ENCODE results near the gene C5orf34. TPM values are rescaled to one million over a fixed set of nuclear protein-coding genes. Genes with fewer than 3 reads are reported as not detected.

C5orf34 gene
- polyA plus RNA-seq, 1 donor from 2014 or later = 12.7 TPM

DNA sequence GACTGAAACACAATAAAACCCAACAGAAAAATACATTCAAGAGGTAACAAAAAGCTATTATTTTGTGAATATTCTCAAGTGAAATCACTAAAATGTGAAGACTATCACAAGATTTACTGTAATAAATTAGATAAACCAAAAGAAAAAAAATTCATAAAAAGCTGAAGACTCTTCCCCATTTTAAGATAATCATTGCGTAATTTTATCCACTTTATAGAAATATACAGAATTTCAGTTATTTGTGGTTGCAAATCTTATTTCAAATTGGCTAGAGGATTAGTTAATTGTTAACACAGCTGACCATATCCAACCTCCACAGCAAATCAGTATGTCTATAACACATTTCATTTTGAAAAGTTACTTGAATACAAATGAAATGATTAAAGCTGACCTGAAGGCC, 23.6 kb downstream of the C5orf34 start:
- H3F3A ChIP-seq (ENCODE audit: insufficient read depth, low read length, poor library complexity, severe bottlenecking) = no peaks in the 10 kb centered on the region
- H2AFZ ChIP-seq (ENCODE audit: low read depth, low read length) = no peak overlapping the region

DNA sequence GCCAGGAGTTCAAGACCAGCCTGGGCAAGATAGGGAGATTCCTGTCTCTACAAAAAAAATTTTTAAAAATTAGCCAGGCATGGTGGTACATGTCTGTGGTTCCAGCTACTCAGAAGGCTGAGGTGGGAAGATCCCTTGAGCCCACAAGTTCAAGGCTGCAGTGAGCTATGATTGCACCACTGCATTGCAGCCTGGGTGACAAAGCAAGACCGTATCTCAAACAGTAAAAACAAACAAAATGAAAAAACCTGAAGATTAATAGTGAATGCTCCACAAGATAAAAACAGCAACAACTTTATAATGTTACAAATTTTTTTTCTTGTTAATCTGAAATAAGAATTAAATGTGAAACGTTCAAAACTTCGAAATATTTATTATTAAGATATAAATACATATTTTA, 28.6 kb downstream of the C5orf34 start:
- H3K27me3 ChIP-seq (ENCODE audit: insufficient read depth, low read depth, low read length) = no peaks in the 10 kb centered on the region
- no peaks in the 10 kb centered on the region for H3K36me3 ChIP-seq (ENCODE audit: insufficient read depth, low read length)
- H3K9me2 ChIP-seq (ENCODE audit: insufficient read depth, low read length) = no peaks in the 10 kb centered on the region
- H3F3A ChIP-seq (ENCODE audit: insufficient read depth, low read length, poor library complexity, severe bottlenecking) = no peaks in the 10 kb centered on the region
- H3K9ac ChIP-seq (ENCODE audit: low read length) = no peak overlapping the region
- H3K4me3 ChIP-seq (ENCODE audit: low read length) = no peak overlapping the region
- peaks cover 11% of the 10 kb centered on the region for H3K79me2 ChIP-seq (replicated peaks; ENCODE audit: insufficient read depth, low read length)
- no peak overlapping the region for H3K4me2 ChIP-seq (ENCODE audit: low read length)
- no peaks in the 10 kb centered on the region for H3K9me3 ChIP-seq (ENCODE audit: low read length)
- H3K27ac ChIP-seq (ENCODE audit: low read length) = no peak overlapping the region
- TF ChIP-seq MXI1 (conservative IDR thresholded peaks at IDR 0.05; ENCODE audit: poor library complexity, severe bottlenecking) (no peak), SMC3 (conservative IDR thresholded peaks at IDR 0.05; ENCODE audit: poor library complexity) (no peak), EZH2 (IDR thresholded peaks at IDR 0.05; ENCODE audit: borderline replicate concordance, insufficient read depth, low read length, poor library complexity, severe bottlenecking) (no peak), REST (IDR thresholded peaks at IDR 0.05; ENCODE audit: borderline replicate concordance) (no peak), RAD21 (conservative IDR thresholded peaks at IDR 0.05) (no peak), POLR2AphosphoS5 (IDR thresholded peaks at IDR 0.05) (no peak), TAF1 (IDR thresholded peaks at IDR 0.05; ENCODE audit: low read depth) (no peak)
- no peak overlapping the region for H2AFZ ChIP-seq (ENCODE audit: low read depth, low read length)
- no peaks in the 10 kb centered on the region for H4K20me1 ChIP-seq (ENCODE audit: insufficient read depth)

More for the DNA sequence above, 23.6 kb downstream of the C5orf34 start:
- Histone ChIP-seq H3K9me2 (ENCODE audit: insufficient read depth, low read length) (no peaks in the 10 kb centered on the region), H3K9me3 (ENCODE audit: low read length) (no peaks in the 10 kb centered on the region), H3K4me2 (ENCODE audit: low read length) (no peak overlapping the region), H4K20me1 (ENCODE audit: insufficient read depth) (no peaks in the 10 kb centered on the region), H3K4me3 (ENCODE audit: low read length) (no peak overlapping the region), H3K9ac (ENCODE audit: low read length) (no peak overlapping the region), H3K36me3 (ENCODE audit: insufficient read depth, low read length) (no peaks in the 10 kb centered on the region), H3K27me3 (ENCODE audit: insufficient read depth, low read depth, low read length) (no peaks in the 10 kb centered on the region), H3K27ac (ENCODE audit: low read length) (no peak overlapping the region), H3K79me2 (replicated peaks; ENCODE audit: insufficient read depth, low read length) (no peaks in the 10 kb centered on the region)
- TF ChIP-seq TAF1 (IDR thresholded peaks at IDR 0.05; ENCODE audit: low read depth) (no peak), MXI1 (conservative IDR thresholded peaks at IDR 0.05; ENCODE audit: poor library complexity, severe bottlenecking) (no peak), REST (IDR thresholded peaks at IDR 0.05; ENCODE audit: borderline replicate concordance) (no peak), POLR2AphosphoS5 (IDR thresholded peaks at IDR 0.05) (no peak), SMC3 (conservative IDR thresholded peaks at IDR 0.05; ENCODE audit: poor library complexity) (no peak), EZH2 (IDR thresholded peaks at IDR 0.05; ENCODE audit: borderline replicate concordance, insufficient read depth, low read length, poor library complexity, severe bottlenecking) (no peak), EP300 (conservative IDR thresholded peaks at IDR 0.05; ENCODE audit: poor library complexity, severe bottlenecking) (no peak), RAD21 (conservative IDR thresholded peaks at IDR 0.05) (no peak)
- TF ChIP-seq, protein P1, sequence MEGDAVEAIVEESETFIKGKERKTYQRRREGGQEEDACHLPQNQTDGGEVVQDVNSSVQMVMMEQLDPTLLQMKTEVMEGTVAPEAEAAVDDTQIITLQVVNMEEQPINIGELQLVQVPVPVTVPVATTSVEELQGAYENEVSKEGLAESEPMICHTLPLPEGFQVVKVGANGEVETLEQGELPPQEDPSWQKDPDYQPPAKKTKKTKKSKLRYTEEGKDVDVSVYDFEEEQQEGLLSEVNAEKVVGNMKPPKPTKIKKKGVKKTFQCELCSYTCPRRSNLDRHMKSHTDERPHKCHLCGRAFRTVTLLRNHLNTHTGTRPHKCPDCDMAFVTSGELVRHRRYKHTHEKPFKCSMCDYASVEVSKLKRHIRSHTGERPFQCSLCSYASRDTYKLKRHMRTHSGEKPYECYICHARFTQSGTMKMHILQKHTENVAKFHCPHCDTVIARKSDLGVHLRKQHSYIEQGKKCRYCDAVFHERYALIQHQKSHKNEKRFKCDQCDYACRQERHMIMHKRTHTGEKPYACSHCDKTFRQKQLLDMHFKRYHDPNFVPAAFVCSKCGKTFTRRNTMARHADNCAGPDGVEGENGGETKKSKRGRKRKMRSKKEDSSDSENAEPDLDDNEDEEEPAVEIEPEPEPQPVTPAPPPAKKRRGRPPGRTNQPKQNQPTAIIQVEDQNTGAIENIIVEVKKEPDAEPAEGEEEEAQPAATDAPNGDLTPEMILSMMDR (IDR thresholded peaks at IDR 0.05; ENCODE audit: poor library complexity, severe bottlenecking) = no peak

Data from neural cell (in vitro differentiated cells).